Natural killer cell treated with Interleukin-12 subunit alpha and Interleukin-12 subunit beta and Interleukin-15 and Interleukin-18, amount 100 ng/mL, for 72 hours (primary cell): ENCODE data around the gene SERPINC1. TPM values are rescaled to one million over a fixed set of nuclear protein-coding genes. Genes with fewer than 3 reads are reported as not detected.
"Not testable (repeated sequence)": the region's sequence is repeated elsewhere in the genome, so short reads cannot be mapped to it uniquely, and the experiment has no call there.

Experiments
- ATAC-seq, 2 donors: fragments of 150-1000 bp; cut with Tn5 transposase in 1 of 2; sonication (Bioruptor Pico), chemical (Tn5 transposase) in 1 of 2; 2 replicates each; pipeline ENCODE4 v1.10.0; 2021
- DNase-seq: peaks from one replicate; pipeline ENCODE4 v3.0.0; 2022; ENCODE audit warnings: low spot score
- H3K27ac Mint-ChIP-seq, 2 donors: 1 replicate in 1 of 2; 2 replicates in 1 of 2; pipeline ENCODE4 v1.8.0; 2022; ENCODE audit warnings: mixed read lengths in 2 of 2, mild to moderate bottlenecking in 1 of 2, moderate library complexity in 1 of 2
- H3K27me3 Mint-ChIP-seq, 2 donors: 1 replicate in 1 of 2; 2 replicates in 1 of 2; pipeline ENCODE4 v1.8.0; 2022; ENCODE audit warnings: mixed read lengths in 2 of 2
- H3K36me3 Mint-ChIP-seq: one replicate; pipeline ENCODE4 v1.8.0; 2022; ENCODE audit warnings: mixed read lengths
- H3K4me1 Mint-ChIP-seq, 2 donors: 1 replicate in 1 of 2; 2 replicates in 1 of 2; pipeline ENCODE4 v1.8.0; 2022; ENCODE audit warnings: low read depth in 2 of 2, mixed read lengths in 2 of 2, mild to moderate bottlenecking in 1 of 2
- H3K4me3 Mint-ChIP-seq: one replicate; pipeline ENCODE4 v1.8.0; 2022; ENCODE audit warnings: mixed read lengths
- H3K9me3 Mint-ChIP-seq: 2 replicates; pipeline ENCODE4 v1.8.0; 2022; ENCODE audit warnings: mixed read lengths
- total RNA-seq, 2 donors: library from RNA; stranded (reverse); gene quantifications; one replicate each; pipeline ENCODE4 v1.2.3, GENCODE V29; 2022

The SERPINC1 gene
- total RNA-seq, 2 donors from 2014 or later = 0.36 TPM; not detected in 1

DNA sequence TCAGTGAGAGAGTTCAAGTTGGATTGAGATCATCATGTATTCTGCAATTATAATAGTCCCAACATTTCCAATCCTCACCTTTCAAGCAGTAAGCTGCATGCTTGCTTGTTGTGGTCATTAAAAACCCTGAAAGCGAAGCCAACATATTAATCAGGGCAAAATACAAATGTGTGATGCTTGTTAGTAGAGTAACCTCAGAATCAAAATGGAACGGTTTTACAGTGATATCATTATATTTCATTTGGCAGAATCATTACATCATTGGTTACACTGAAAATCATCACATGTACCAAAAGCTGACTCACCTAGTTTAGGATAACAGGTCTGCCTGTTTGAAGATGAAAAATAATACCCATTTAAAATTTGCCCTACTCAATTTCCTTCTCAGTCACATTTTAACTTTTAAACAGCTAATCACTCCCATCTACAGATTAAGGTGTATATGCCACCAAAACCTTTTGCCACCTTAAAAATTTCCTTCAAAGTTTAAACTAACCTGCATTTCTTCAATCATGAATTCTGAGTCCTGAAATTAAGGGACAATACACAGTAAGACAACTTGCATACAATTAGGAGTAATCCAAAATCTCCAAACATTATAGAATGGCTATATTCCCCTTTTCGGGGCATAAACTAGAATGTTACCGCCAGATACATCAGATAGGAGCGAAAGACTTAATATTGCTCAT, 52.8 kb downstream of the SERPINC1 start:
- no peak for ATAC-seq
- no peaks in the 10 kb centered on the region for H3K9me3 Mint-ChIP-seq
- peak overlapping the region; percentile 99 for H3K4me3 Mint-ChIP-seq
- peak overlapping the region; percentile 89 to 92 for H3K27ac Mint-ChIP-seq
- no peak for DNase-seq
- H3K4me1 Mint-ChIP-seq = peaks cover 40 to 47% of the 10 kb centered on the region in 2 donors
- peaks cover 36% of the 10 kb centered on the region for H3K36me3 Mint-ChIP-seq
- no peaks in the 10 kb centered on the region for H3K27me3 Mint-ChIP-seq

DNA sequence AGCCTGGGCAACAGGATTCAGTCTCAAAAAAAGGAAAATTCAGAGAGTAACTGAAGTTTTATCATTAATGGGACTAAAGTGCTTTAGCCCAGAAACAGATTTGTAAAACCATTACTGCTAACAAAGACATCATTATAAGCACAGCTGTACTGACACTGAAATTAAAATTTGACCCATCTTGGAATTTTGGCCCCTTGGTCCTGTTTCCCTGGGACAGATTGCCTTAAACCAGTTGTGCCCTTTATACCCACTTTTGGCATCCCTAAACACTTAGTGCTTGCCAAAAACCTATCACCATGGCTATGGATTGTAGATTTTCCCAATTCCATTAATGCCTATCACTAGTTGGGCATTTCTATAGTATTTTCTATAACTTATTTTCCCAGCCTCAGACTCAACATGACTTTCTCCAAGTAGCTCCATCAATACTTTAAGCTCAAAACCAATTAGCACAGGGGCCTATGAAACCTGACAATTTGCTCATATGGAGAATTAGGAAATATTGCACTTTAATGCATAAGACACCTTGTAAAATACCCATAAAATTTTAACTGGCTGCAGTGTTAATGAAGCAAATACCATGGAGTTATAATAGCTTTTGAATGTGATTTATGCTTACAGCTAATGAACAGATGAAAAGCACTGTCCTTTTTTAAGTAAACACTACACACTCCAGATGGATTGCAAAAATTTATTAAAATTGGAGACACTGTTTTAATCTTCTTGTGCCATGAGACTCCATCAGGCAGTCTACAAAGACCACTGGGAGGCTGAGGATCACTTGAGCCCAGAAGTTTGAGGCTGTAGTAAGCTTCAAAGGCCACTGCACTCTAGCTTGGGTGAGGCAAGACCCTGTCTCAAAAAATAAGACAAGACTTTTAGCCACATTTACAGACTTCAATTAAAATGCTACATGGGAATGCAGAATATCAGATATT, 53.6 kb downstream of the SERPINC1 start:
- peaks cover 34 to 39% of the 10 kb centered on the region in 2 donors for H3K4me1 Mint-ChIP-seq
- no peaks in the 10 kb centered on the region for H3K9me3 Mint-ChIP-seq
- no peaks in the 10 kb centered on the region for H3K27me3 Mint-ChIP-seq
- no peak for DNase-seq
- peak overlapping the region; percentile 99 for H3K4me3 Mint-ChIP-seq
- H3K27ac Mint-ChIP-seq = peak overlapping the region; percentile 89 to 92
- no peak for ATAC-seq
- H3K36me3 Mint-ChIP-seq = peaks cover 36% of the 10 kb centered on the region

DNA sequence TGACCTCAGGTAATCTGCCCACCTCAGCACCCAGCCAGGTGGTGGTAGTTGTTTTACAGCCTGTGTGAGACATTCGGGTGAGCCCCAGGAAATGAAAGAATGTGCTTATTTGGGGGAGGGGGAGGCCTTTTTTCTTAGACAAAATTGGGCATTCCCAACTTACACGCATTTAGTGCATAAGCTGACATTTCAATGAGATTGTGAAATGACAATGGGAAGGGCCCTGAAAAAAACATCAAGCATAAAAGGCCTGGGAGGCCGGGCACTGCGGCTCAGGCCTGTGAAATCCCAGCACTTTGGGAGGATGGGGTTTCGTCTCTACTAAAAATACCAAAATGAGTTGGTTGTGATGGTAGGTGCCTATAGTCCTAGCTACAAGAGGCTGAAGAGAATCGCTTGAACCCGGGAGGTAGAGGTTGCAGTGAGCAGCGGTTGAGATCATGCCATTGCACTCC, 54.3 kb downstream of the SERPINC1 start:
- H3K27ac Mint-ChIP-seq = peak overlapping the region; percentile 89 to 92
- ATAC-seq (no peak), DNase-seq (no peak)
- H3K4me1 Mint-ChIP-seq = peaks cover 32 to 36% of the 10 kb centered on the region in 2 donors
- H3K4me3 Mint-ChIP-seq = no peak overlapping the region
- H3K36me3 Mint-ChIP-seq = peaks cover 38% of the 10 kb centered on the region
- H3K27me3 Mint-ChIP-seq = no peaks in the 10 kb centered on the region
- no peaks in the 10 kb centered on the region for H3K9me3 Mint-ChIP-seq

DNA sequence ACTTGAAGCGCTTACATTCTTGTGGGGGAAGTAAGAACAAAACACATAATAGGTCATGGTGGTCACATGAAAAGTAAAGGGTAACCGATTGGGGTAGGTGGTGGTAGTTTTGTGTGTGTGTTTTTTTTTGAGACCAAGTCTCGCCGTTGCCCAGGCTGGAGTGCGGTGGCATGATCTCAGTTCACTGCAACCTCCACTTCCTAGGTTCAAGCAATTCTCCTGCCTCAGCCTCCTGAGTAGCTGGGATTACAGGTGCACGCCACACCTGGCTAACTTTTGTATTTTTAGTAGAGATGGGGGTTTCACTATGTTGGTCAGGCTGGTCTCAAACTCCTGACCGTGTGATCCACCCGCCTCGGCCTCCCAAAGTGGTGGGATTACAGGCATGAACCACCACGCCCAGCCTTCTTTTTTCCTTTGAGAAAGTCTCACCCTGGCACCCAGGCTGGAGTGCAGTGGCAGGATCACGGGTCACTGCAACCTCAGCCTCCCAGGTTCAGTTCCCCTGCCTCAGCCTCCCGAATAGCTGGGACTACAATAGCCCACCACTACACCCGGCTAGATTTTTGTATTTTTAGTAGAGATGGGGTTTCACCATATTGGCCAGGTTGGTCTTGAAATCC, 54.9 kb downstream of the SERPINC1 start:
- ATAC-seq = peak in 1 of 2 donors; percentile 43
- not testable (repeated sequence) for H3K27me3 Mint-ChIP-seq, DNase-seq, H3K9me3 Mint-ChIP-seq, H3K4me3 Mint-ChIP-seq
- H3K36me3 Mint-ChIP-seq = peaks cover 42% of the 10 kb centered on the region
- peaks cover 29 to 32% of the 10 kb centered on the region in 2 donors for H3K4me1 Mint-ChIP-seq
- H3K27ac Mint-ChIP-seq = peak overlapping the region; percentile 89 to 92

DNA sequence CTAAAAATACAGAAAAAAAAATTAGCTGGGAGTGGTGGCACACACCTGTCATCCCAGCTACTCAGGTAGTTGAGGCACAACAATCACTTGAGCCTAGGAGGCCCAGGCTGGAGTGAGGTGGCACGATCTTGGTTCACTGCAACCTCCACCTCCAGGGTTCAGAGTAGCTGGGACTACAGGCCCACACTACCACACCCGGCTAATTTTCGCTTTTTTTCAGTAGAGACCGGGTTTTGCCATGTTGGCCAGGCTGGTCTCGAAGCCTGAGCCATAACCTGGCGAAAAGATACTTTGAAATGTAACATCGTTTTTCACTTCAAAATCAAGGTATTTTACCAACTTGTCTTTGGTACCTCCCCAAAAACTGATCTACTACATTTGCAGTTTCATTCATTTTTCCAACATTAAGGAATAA, 55.4 kb downstream of the SERPINC1 start:
- Mint-ChIP-seq H3K4me1 (peaks cover 27 to 29% of the 10 kb centered on the region in 2 donors), H3K4me3 (no peak overlapping the region), H3K36me3 (peaks cover 38% of the 10 kb centered on the region), H3K27me3 (no peaks in the 10 kb centered on the region), H3K27ac (peak overlapping the region; percentile 55 to 89), H3K9me3 (no peaks in the 10 kb centered on the region)
- DNase-seq (no peak), ATAC-seq (peak; percentile 41 to 44)

DNA sequence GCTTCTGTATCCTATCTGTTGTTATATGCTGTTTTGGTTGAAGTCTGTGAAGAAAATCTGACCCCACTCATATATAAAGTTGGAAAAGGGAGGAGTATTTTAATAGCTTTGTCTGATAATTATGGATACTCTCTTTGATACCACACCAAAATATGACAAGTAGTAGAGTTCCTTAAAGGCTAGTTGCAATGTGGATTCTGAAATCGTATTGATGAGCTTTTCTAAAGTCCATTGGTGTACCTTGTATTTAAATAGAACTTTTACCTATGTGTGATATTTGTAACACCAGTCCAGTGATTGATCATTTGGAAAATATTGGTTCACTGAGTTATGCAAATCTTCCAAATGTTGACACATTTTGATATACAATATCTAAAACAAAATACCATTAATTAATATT, 57.1 kb downstream of the SERPINC1 start:
- no peak for ATAC-seq
- peak overlapping the region in 1 of 2 donors; percentile 28 for H3K27ac Mint-ChIP-seq
- H3K36me3 Mint-ChIP-seq = peaks cover 28% of the 10 kb centered on the region

DNA sequence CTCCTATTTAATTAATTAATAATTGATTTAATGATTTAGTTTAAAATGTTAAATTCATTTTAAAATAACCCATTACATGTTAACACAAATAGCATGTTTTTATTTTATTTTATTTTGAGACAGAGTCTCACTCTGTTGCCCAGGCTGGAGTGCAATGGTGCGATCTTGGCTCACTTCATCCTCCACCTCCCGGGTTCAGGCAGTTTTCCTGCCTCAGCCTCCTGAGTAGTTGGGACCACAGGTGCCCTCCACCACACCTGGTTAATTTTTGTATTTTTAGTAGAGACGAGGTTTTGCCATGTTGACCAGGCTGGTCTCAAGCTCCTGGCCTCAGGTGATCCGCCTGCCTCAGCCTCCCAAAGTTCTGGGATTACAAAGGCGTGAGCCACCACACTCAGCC, 57.6 kb downstream of the SERPINC1 start:
- not testable (repeated sequence) for H3K4me3 Mint-ChIP-seq, H3K4me1 Mint-ChIP-seq, ATAC-seq, H3K27me3 Mint-ChIP-seq, H3K27ac Mint-ChIP-seq, H3K9me3 Mint-ChIP-seq, DNase-seq
- peaks cover 27% of the 10 kb centered on the region for H3K36me3 Mint-ChIP-seq

More for the DNA sequence above, 57.1 kb downstream of the SERPINC1 start:
- Mint-ChIP-seq H3K27me3 (no peaks in the 10 kb centered on the region), H3K4me3 (no peak overlapping the region), H3K4me1 (peaks cover 10 to 12% of the 10 kb centered on the region in 2 donors), H3K9me3 (no peaks in the 10 kb centered on the region)
- no peak for DNase-seq

DNA sequence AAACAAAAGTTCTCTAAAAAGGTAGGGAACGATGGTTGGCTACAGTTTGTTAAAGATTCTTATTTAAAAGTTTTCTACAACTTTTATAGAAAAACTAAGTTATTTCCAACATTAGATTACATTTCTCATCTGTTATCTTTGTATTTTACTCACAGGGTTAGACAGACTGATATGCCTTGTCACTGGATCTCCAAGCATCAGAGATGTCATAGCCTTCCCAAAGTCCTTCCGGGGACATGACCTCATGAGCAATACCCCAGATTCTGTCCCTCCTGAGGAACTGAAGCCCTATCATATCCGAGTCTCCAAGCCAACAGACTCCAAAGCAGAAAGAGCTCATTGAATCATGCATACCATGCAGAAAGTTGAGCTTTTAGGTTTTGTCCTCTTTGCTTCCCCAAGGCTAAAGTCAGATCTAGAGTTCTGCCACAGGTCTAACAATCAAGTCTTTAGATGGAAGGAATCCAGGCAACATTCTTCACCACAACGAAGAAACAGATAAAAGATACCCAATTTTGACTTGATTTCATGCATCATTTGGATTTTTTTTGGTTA, 59.7 kb downstream of the SERPINC1 start:
- Mint-ChIP-seq H3K27ac (no peak overlapping the region), H3K27me3 (no peaks in the 10 kb centered on the region), H3K36me3 (peaks cover 20% of the 10 kb centered on the region), H3K4me3 (no peak overlapping the region), H3K4me1 (no peaks in the 10 kb centered on the region), H3K9me3 (no peaks in the 10 kb centered on the region)
- ATAC-seq = no peak
- no peak for DNase-seq

DNA sequence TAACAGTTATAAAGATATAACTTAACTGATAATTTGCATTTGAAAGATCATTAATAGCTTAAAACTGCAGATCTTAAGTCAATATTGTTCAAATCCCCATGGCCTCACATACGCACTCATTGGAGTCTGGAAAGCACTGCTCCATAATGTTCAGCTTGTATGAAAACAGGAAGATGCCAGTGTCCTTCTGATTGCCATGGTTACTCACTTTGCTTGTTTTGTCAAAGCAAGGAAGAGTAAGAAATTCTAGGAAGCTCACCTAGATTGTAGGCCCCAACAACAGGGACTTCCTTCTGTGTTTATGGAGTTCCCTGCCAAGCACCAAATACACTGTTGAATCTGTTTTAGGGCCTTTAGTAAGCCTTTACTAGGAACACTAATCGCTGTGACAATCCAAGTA, 60.2 kb downstream of the SERPINC1 start:
- Mint-ChIP-seq H3K4me1 (no peaks in the 10 kb centered on the region), H3K27ac (no peak overlapping the region), H3K9me3 (no peaks in the 10 kb centered on the region), H3K4me3 (no peak overlapping the region), H3K36me3 (peaks cover 20% of the 10 kb centered on the region), H3K27me3 (no peaks in the 10 kb centered on the region)
- ATAC-seq (no peak), DNase-seq (no peak)

DNA sequence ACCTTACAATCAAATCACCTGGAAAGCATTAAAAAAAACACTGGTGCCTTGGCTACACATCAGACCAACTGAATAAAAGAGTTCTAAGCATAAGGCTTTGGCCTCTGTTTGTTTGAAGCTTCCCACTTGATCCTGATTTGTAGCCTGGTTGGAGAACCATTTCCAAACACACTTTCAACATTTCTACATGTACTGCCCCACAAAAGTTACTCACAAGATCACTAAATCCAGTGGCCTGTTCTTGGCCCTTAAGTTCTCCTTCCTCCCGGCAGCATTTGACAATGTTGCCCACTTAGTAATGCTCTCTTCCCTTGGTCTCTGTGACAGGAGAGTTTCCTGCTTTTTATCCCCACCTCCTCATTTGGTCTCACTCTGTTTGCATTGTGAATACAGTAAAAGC, 61.1 kb downstream of the SERPINC1 start:
- Mint-ChIP-seq H3K4me3 (no peak overlapping the region), H3K36me3 (peaks cover 20% of the 10 kb centered on the region), H3K27me3 (no peaks in the 10 kb centered on the region), H3K9me3 (no peaks in the 10 kb centered on the region), H3K4me1 (no peaks in the 10 kb centered on the region), H3K27ac (peak overlapping the region; percentile 7 to 11)
- no peak for DNase-seq
- no peak for ATAC-seq

Other genes starting within 250 kb of the SERPINC1 start
- gene ANKRD45, start 247.5 kb downstream of the SERPINC1 start, total RNA-seq = not detected
- 10 to 100 TPM; 23.6 to 32.5 TPM for gene KLHL20, start 202.3 kb downstream of the SERPINC1 start, total RNA-seq
- 10 to 100 TPM; 27.8 to 40.9 TPM for gene DARS2, start 92.7 kb downstream of the SERPINC1 start, total RNA-seq
- 10 to 100 TPM; 23.4 to 38.7 TPM for gene CENPL, start 92.4 kb downstream of the SERPINC1 start, total RNA-seq
- gene GAS5, start 49.3 kb downstream of the SERPINC1 start, total RNA-seq = 100 to 1,000 TPM; 391 to 659 TPM
- 10 to 100 TPM; 15.6 to 19.7 TPM for gene ZBTB37, start 48.9 kb downstream of the SERPINC1 start, total RNA-seq
- 10 to 100 TPM; 53.2 to 65.4 TPM for gene RC3H1, start 105.0 kb upstream of the SERPINC1 start, total RNA-seq
- gene RABGAP1L, start 242.2 kb upstream of the SERPINC1 start, total RNA-seq = 100 to 1,000 TPM in 1 of 2 donors, 10 to 100 TPM in 1; 53.4 to 101 TPM